Pons (tissue), 1 donor: ENCODE measurements around the gene WIPF3.

Experiments
- DNase-seq: peaks from one replicate; pipeline ENCODE4 v3.0.0-alpha.2; 2016; ENCODE audit warnings: low spot score

WIPF3 gene

GRCh38 chr7:29915481-29916215 lies 109.3 kb downstream of the WIPF3 start:
- DNase-seq = no peak

- no peak for DNase-seq
Observed at GRCh38 chr7:29917641-29918040, 111.3 kb downstream of the WIPF3 start.

GRCh38 chr7:29918850-29919249 lies 112.5 kb downstream of the WIPF3 start:
- no peak for DNase-seq

- DNase-seq = no peak
Observed at GRCh38 chr7:29919790-29920189, 113.5 kb downstream of the WIPF3 start.

GRCh38 chr7:29920491-29920890 lies 114.2 kb downstream of the WIPF3 start:
- no peak for DNase-seq

- peak; percentile 73 for DNase-seq
Observed at GRCh38 chr7:29921404-29922010, 115.2 kb downstream of the WIPF3 start.

GRCh38 chr7:29922921-29923700 lies 116.8 kb downstream of the WIPF3 start:
- no peak for DNase-seq

- DNase-seq = no peak
Observed at GRCh38 chr7:29924006-29924405, 117.7 kb downstream of the WIPF3 start.

- DNase-seq = no peak
Observed at GRCh38 chr7:29924684-29925083, 118.4 kb downstream of the WIPF3 start.

- DNase-seq = no peak
Observed at GRCh38 chr7:29926216-29926615, 119.9 kb downstream of the WIPF3 start.

GRCh38 chr7:29926741-29927140 lies 120.4 kb downstream of the WIPF3 start:
- DNase-seq = peak; percentile 87

GRCh38 chr7:29929018-29929807 lies 122.9 kb downstream of the WIPF3 start:
- no peak for DNase-seq

GRCh38 chr7:29935111-29935510 lies 128.8 kb downstream of the WIPF3 start:
- DNase-seq = no peak

- DNase-seq = no peak
Observed at GRCh38 chr7:29937132-29937531, 130.8 kb downstream of the WIPF3 start.

GRCh38 chr7:29940199-29940598 lies 133.9 kb downstream of the WIPF3 start:
- DNase-seq = no peak

GRCh38 chr7:29945259-29945809 lies 139.0 kb downstream of the WIPF3 start:
- DNase-seq = no peak

- DNase-seq = no peak
Observed at GRCh38 chr7:29946428-29947186, 140.3 kb downstream of the WIPF3 start.

- no peak for DNase-seq
Observed at GRCh38 chr7:29948587-29948986, 142.3 kb downstream of the WIPF3 start.

- DNase-seq = no peak
Observed at GRCh38 chr7:29950480-29950879, 144.2 kb downstream of the WIPF3 start.

- no peak for DNase-seq
Observed at GRCh38 chr7:29951206-29951605, 144.9 kb downstream of the WIPF3 start.

GRCh38 chr7:29953726-29954347 lies 147.5 kb downstream of the WIPF3 start:
- DNase-seq = no peak
